ENCODE data around the gene MTG2.

The MTG2 gene, protein sequence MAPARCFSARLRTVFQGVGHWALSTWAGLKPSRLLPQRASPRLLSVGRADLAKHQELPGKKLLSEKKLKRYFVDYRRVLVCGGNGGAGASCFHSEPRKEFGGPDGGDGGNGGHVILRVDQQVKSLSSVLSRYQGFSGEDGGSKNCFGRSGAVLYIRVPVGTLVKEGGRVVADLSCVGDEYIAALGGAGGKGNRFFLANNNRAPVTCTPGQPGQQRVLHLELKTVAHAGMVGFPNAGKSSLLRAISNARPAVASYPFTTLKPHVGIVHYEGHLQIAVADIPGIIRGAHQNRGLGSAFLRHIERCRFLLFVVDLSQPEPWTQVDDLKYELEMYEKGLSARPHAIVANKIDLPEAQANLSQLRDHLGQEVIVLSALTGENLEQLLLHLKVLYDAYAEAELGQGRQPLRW

DNA sequence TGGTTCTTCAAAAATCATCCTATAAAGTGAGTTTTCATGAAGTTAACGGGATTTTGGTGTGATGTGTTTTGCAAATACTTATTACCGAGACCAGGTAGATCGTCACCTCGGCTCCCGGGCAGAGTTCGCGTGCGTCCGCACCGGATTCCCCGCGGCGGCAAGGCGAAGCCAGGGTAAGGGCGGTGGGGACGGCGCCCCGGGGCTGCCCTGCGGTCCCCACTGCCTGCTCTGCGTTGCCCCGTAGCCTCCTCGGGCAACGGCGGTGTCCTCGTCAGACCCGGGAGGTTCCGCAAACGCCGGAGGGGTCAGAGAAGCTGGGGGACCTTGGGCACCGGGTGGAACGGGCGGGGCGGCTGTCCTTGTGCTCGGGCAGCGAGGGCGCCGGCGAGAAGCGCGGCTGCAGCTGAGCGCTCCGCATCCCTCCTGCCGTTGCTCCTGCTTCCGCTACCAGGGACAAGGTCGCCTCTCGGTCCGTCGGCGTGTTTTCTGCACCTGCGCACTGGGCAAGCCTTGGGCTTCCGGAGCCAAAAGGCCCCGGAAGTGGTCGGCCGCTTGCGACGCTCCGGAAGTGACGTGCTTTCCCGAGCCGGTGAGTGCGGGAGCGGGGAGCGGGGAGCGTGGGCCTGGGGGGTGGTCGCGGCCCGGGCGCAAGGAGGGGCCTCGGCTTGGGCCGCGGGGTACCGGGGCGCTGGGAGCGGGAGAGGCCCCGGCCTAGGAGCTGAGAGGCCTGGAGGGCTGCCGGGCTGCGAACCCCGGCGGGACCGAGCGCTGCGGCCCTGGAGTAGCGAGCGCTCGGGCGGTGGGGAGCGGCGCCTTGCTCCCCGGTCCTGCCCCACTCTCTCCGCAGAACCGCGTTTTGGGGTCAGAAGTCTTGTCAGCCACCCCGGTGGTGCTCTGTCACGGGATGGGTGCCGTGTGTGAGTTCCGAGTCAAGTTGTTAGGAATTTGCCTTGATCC, at the start of gene MTG2:
Gene MTG2, plus strand, starts transcription at position 560 of the 957 bp plus-strand sequence. CDS start 10,393 bp downstream, outside the sequence.
- DNase-seq (ENCODE audit: low read depth in 2 of 3, low spot score in 1 of 3): peak; percentile 83 to 92 (median 92)

DNA sequence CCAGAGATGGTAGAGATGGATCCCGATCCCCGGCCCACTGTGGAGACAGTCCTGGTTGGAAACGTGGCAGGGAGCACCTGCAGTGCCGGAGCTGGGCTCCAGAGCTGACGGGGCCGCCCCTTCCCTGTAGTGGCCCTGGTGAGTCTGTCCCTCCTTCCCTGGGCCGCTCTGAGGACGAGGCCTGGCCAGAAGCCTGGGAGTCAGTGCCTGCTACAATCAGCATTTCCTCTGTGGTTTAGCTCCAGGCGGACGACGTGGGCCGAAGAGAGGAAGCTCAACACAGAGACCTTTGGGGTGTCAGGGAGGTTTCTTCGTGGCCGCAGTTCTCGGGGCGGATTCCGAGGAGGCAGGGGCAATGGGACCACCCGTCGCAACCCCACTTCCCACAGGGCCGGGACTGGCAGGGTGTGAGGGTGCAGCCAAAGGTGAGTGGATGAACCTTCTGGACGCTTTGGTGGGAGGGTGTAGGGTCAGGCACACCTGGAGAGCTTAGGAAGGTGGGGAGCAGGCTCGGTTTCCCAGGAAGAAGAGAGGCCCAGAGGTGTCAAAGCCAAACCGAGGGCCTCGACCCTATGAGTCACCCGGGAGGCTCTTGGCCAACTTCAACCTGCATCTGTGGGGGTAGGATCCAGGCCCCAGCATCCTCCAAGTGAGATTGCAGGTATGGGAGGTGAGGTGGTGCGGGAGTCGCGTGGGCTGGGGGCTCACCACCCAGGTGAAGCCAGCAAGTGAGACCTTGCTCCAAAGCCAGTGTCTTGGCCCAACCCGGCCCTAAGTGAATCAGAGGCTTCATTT, 49.6 kb upstream of the MTG2 start:
- DNase-seq (ENCODE audit: low read depth in 2 of 3, low spot score in 1 of 3): no peak

DNA sequence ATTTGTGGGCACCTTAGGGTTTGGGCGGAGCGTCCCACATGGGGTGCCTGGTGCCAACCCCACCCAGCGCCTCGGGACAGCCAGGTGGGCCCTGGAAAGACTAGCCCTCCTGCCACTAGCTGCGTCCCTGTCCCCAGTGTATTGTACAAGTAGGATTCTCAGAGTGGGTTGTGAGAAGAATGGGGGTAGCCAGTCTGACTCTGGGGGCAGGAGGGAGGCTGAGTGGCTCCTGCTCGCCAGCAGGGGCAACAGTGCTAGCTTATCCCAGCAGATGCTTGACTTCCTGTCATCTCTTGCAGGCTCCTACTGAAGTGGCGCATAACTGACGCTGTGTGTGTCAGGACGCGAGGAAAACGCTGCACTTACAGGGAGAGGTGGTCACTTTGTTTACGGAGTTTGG, 49.0 kb upstream of the MTG2 start:
- DNase-seq (ENCODE audit: low read depth in 2 of 3, low spot score in 1 of 3): no peak

DNA sequence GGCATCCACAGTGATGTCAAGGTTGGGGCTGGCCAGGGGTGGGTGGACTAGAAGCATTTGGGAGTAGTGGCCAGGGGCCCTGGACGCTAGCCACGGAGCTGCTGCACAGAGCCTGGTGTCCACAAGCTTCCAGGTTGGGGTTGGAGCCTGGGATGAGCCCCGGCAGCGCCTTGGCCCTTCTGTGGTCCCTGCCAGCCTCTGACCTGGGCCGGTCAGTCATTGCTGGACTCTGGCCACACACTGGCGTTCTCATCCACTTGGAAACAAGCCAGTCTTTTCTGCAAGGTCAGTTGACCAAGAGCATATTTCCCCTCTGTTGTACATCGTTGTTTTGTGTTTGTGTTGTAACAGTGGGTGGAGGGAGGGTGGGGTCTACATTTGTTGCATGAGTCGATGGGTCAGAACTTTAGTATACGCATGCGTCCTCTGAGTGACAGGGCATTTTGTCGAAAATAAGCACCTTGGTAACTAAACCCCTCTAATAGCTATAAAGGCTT, 48.0 kb upstream of the MTG2 start:
- DNase-seq (ENCODE audit: low read depth in 2 of 3, low spot score in 1 of 3): no peak

DNA sequence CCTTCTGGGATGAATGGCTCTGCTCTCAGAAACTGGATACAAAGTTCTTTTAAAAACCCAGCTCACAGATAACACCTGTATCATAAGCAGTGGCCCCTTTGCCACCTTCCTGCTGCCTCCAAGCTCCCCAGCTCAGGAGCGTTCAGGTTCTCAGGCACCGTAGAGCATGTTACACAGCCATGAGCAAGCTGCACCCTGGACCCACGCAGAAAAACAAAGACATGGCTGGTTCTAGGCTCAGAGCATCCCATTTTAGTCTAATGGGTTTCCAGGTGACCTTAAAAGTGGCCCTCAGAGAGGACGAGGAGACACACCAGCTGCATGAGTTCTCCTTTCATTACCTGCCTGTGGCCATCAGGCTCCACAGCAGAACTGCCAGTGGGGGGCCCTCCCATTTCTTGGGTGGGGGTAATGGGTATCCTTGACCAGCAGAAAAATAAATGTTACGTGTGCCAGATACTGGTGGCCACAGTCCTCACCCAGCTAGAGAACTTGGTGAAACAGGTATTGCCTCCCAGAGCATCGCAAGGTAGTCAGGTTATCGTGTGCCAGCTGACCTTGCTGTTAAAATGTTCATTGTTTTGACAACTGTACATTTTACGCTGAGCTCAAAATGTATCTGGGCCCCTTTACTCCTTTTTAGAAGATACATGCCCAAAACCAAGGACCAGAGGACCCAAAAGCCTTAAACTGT, 47.1 kb upstream of the MTG2 start:
- DNase-seq (ENCODE audit: low read depth in 2 of 3, low spot score in 1 of 3): no peak

DNA sequence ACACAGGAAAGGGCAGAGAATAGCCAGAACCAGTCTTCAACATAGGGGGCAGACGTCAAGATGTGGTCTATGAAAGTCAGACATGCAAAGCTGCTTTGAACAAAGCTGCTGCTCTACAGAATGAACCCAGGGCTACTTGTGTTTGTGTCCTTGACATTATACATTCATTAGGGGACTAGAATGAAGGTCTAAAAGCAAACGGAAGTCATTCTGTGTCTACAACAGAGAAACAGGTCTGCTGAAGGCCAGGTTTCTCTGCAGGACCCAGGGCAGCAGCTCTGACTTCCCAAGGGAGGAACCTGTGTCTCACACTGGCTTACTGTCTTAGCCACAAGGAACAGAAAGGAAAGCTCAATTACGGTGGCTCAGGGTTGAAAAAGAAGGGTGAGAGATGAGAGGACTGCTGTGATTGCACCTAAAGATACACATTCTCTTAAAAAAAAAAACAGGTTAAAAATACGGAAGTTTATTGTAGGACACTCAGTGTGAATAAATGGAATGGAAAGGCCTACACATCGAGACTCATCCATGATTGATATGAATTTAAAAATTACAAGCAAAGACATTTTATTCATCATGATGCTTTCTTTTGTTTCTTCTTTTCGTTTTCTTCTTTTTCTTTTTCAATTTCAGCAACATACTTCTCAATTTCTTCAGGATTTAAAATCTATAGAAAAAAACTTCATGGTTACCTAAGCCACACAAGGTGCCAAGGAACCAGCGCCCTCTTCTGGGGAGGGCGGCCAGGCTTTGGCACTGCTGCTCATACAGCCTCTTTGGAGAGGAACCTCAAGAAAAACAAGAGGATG, 46.3 kb upstream of the MTG2 start:
- peak in 2 of 3 donors; percentile 43 to 54 for DNase-seq (ENCODE audit: low read depth in 2 of 3, low spot score in 1 of 3)

DNA sequence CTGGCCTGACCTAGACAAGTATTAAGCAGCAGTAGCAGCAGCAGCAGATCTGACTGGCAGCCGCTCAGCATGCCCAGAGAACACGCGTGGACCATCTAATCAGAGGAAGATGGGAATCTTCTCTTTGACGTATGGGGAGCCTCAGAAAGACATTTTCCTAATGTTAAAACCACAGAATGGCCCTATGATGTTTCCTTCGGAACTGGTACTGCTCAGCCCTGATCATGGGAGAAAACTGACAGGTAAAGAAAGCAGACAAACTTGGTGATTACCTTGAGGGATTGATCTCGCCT, 45.8 kb upstream of the MTG2 start:
- DNase-seq (ENCODE audit: low read depth in 2 of 3, low spot score in 1 of 3): no peak

DNA sequence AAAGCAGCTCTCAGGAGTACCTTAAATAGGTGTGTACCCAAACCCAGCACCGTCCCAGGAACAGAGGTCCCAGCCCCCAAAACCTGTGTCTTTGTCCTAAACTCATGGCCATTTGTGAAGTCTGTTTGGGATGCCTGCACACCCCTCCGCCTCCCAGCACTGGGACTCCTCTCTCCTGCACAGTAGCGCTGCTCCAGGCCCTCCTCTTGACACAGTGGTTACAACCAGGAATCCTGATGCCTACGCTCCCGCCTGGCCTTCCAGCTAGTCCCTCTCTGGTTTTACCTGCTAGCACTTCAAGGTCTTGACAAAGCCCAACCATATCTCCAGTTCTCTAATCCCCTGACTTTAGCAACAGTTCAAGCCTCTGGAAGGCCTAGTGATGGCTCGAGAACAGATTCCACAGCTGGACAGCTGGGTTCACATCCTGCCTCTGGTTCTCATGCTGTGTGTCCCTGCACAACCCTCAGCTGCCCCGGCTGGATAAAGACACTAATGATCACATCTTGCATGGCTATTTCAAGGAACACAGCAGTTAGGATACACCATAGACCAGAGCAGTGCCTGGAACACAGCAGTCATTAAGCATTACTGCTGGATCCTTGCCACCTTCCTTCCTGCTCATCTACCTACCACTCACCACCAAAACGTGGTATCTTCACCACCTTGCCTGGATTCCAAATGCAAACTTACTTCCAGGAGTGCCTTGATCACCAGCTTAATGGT, 45.2 kb upstream of the MTG2 start:
- DNase-seq (ENCODE audit: low read depth in 2 of 3, low spot score in 1 of 3): no peak

DNA sequence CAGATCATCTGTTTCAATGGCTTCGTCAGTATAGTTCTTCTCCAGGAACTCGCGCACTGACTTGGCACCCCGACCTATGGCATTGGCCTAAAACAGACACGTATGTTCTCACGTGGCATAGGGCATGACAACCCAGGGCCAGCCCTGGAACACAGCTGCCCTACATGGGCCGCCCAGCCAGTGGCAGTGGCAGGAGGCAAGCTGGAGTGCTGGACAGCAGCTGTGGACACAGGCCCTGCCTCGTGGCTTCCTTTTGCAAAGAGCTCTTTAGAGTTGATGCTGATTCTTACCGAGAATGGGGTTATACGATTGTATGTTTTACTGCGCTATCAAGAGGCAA, 44.7 kb upstream of the MTG2 start:
- DNase-seq (ENCODE audit: low read depth in 2 of 3, low spot score in 1 of 3): no peak

DNA sequence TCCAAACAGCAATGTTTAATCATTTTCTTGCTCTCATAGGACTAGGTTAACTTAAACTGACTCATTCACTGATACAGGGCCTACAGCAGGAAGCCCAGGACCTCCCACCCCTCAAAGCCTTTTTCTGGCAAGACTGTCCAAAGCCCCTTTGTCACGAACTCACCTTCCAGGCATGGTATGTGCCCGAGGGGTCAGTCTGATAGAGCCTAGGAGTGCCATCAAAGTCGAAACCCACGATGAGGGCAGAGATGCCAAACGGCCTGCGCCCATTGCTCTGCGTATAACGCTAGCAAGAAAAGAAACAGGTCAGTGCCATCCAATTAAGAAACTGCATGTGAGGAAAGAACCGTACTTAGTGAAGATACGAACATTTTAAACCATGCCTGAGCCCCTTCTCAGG, 43.9 kb upstream of the MTG2 start:
- DNase-seq (ENCODE audit: low read depth in 2 of 3, low spot score in 1 of 3): no peak

DNA sequence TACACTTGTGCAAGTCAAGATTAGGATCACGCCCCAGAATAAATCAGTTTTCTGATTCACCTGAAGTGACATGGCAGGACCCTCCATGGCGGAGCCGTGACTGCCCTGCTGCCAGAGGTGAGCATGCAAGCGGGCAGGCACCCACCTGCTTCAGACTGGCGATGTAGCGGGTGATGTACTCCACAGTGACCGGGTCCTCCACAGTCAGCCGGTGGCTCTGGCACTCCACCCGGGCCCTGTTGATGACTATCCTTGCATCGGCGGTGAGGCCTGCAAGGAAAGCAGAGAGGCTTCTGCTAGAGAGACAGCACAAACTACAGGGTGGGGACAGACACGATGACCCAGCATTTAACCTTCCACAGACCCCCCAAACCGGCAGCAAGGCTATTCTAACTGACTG, 43.2 kb upstream of the MTG2 start:
- no peak for DNase-seq (ENCODE audit: low read depth in 2 of 3, low spot score in 1 of 3)

DNA sequence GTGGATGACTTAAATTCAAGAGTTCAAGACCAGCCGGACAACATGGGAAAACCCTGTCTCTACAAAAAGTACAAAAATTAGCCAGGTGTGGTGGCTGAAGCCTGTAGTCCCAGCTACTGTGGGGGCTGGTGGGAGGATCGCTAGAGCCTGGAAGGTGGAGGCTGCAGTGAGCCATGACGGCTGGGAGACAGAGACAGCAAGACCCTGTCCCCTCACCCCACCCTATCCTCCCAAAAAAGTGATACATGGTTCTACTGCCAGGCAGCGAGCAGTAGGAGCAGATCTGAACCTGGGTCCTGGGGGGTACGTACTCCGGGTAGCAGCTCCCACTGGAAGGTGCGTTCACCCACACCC, 41.8 kb upstream of the MTG2 start:
- no peak for DNase-seq (ENCODE audit: low read depth in 2 of 3, low spot score in 1 of 3)

DNA sequence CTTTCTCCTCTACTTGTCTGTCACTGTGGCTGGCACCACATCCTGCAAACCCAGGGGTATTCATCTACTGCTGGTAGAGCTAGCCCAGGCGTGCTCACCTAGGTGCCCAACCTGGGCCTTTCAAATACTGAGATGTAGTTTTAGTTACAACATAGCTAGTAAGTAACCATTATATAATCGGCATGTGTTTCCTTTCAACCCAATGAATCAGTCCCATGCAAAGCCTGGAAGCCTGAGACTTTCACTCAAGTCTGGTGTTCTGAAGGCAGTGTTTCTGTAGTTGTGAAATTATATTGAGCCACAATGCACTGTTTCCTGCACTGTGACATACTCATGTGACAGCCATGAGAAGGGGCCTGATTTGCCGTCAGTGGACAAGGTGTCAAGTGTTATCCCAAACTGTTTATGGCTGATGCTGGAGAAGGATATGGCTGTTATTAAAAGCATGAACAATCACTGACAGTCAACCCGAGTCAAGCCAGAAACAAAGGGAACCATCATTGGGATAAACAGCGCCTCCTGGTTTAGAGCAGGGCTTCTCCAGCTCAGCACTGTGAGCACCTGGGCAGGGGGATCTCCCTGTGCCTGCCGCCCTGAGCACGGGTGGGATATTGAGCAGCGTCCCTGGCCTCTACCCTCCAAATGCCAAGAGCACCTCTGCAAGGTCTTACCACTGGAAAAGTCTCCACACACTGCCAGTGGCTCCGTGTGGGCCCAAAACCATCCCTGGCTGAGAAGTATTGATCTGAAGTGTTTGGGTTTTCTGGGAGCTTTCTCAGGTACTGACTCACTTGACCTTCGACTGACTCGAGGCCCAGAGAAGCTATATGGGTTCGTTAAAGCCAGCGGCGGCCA, 41.2 kb upstream of the MTG2 start:
- no peak for DNase-seq (ENCODE audit: low read depth in 2 of 3, low spot score in 1 of 3)

DNA sequence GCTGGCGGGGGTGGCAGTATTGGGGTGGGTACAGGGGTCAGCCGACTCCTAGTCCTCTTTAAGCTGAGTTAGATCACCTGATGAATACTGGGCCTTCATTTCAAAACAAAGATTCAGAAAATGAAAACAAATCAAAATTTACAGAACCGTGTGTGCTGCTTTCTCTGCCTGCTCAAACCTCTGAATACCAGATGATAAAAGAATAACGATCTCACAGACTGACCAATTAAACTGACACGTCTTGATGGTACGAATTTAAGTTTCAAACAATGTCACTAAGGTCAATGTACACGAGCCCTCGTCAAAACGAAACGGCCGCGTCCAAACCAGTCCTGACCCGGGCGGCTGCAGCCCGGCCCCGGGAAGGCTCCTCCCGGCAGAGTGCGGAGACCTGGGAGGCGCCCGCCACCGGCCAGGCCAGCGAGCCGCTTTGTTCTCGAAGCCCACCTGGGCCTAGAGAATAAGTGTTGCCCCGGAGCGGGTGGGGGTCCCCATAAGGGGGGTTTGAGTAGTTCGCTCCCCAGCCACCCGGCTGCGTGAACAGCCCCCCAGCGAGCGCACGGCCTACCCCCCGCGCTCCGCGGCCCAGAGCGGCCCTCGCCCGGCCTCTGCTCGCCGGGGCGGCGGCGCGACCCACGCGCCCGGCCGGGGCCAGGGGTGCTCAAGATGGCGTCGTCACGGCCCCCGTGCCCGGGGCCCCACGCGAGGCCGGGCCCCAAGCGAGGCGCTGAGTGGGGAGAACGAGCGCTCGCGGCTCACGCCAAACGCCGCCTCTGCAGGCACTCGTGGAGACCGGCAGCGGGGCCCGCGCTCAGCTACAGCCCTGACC, 40.4 kb upstream of the MTG2 start:
- DNase-seq (ENCODE audit: low read depth in 2 of 3, low spot score in 1 of 3): no peak

DNA sequence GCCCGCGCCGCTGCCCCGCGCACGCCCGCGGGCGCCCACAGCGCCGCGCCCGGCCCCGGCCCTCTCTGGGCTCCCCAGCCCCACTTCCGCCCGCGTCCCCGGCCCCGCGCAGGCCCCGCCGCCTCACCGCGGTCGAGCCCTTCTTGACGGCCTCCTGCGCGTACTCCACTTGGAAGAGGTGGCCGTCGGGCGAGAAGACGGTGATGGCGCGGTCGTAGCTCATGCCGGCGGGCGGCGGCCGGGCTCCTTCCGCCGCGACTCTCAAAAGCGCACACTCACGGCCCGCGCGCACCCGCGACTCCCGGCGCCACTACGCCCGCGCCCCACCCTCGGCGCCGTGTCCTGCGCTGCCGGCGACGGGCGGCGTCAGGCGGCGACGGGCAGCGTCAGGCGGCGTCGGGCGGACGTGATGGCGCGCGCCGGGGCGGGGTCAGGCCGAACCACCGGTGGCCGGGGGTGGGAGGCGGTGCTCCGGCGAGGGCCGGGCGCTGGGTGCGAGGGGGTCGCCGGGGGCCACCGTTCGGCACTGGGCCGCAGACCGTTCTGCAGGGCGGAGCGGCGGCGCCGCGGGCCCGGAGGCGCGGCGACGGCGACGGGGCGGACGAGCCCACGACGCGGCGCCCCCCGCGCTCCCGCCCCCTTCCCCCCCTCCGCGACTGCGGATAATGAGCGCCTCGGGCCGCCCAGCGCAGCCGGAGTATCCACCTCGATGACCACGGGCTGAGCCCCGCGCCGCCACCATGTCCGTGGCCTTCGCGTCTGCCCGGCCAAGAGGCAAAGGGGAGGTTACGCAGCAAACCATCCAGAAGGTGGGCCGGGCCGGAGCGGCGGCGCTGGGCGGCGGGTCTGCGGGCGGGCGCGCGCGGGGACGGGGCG, 39.5 kb upstream of the MTG2 start, which contains the start of the genes PSMA7 and SS18L1:
Gene PSMA7, minus strand, starts transcription at position 314 of the 876 bp plus-strand sequence. Its CDS starts 91 bp downstream, at position 223.
Gene SS18L1, plus strand, starts transcription at position 689 of the 876 bp plus-strand sequence. Its CDS starts 52 bp downstream, at position 741.
- peak; percentile 65 to 84 (median 67) for DNase-seq (ENCODE audit: low read depth in 2 of 3, low spot score in 1 of 3)
